HepG2 (cell line): Measurements from ENCODE around the gene SS18L1. TPM values are rescaled to one million over a fixed set of nuclear protein-coding genes. Genes with fewer than 3 reads are reported as not detected.
A peak's percentile ranks its signal among the peaks of the same experiment; 100 is the strongest.

Experiments used
- ARNT ChIP-seq: fragments of 450-650 bp; IDR thresholded peaks from 2 replicates; pipeline ENCODE4 v1.6.1; 2017
- ARNT2 ChIP-seq: sonication (generic); formaldehyde crosslinking; IDR thresholded peaks from 2 replicates; pipeline ENCODE4 v1.8.0; 2022; ENCODE audit warnings: mild to moderate bottlenecking, low read depth, missing genetic modification reagents, moderate library complexity
- HNRNPUL1 ChIP-seq: fragments of 200-400 bp; formaldehyde crosslinking; IDR thresholded peaks from 2 replicates; pipeline ENCODE4 v1.6.1; 2017; ENCODE audit warnings: low read depth, mild to moderate bottlenecking, low read length, moderate library complexity
- IKZF4 ChIP-seq: sonication (generic); formaldehyde crosslinking; IDR thresholded peaks from 2 replicates; pipeline ENCODE4 v1.5.1; 2020; ENCODE audit warnings: borderline replicate concordance, mild to moderate bottlenecking, low read depth, missing genetic modification reagents; ENCODE audit errors: not compliant biosample characterization
- IRF2 ChIP-seq: IDR thresholded peaks from 2 replicates; pipeline ENCODE4 v1.6.1; 2018; ENCODE audit warnings: missing genetic modification reagents, missing compliant biosample characterization
- MAZ ChIP-seq, 2 experiments: sonication (generic) in 1 of 2; formaldehyde crosslinking in 1 of 2; IDR thresholded peaks; 2 replicates each; pipeline versions ENCODE4 v1.5.0 to v1.6.1; 2012 to 2020; ENCODE audit warnings: low read depth in 2 of 2, mild to moderate bottlenecking in 2 of 2, borderline replicate concordance in 1 of 2, improper control_type of control experiment in 1 of 2, low read length in 1 of 2, missing genetic modification reagents in 1 of 2, moderate library complexity in 1 of 2
- NFATC3 ChIP-seq: sonication (generic); formaldehyde crosslinking; IDR thresholded peaks from 2 replicates; pipeline ENCODE4 v1.5.1; 2020; ENCODE audit warnings: mild to moderate bottlenecking, missing genetic modification reagents
- NFE2 ChIP-seq: sonication (generic); formaldehyde crosslinking; IDR thresholded peaks from 2 replicates; pipeline ENCODE4 v1.4.0; 2020; ENCODE audit warnings: missing genetic modification reagents
- SOX6 ChIP-seq, 2 experiments: fragments of 450-650 bp in 1 of 2; sonication (generic) in 1 of 2; formaldehyde crosslinking in 1 of 2; IDR thresholded peaks; 2 replicates each; pipeline versions ENCODE4 v1.4.0 to v1.6.1; 2017 to 2020; ENCODE audit warnings: antibody characterized with exemption in 1 of 2, mild to moderate bottlenecking in 1 of 2, missing genetic modification reagents in 1 of 2
- ZFP36L2 ChIP-seq: sonication (generic); formaldehyde crosslinking; IDR thresholded peaks from 2 replicates; pipeline ENCODE4 v1.4.0; 2020; ENCODE audit warnings: missing genetic modification reagents
- ZNF253 ChIP-seq: sonication (generic); formaldehyde crosslinking; IDR thresholded peaks from 2 replicates; pipeline ENCODE4 v1.8.0; 2022; ENCODE audit warnings: mild to moderate bottlenecking, missing genetic modification reagents, borderline replicate concordance
- ZNF549 ChIP-seq: sonication (generic); formaldehyde crosslinking; IDR thresholded peaks from 2 replicates; pipeline ENCODE4 v1.5.0; 2020; ENCODE audit warnings: missing genetic modification reagents
- ZNF557 ChIP-seq: sonication (generic); formaldehyde crosslinking; IDR thresholded peaks from 2 replicates; pipeline ENCODE4 v1.4.0; 2020; ENCODE audit warnings: missing genetic modification reagents
- ZNF616 ChIP-seq: sonication (generic); formaldehyde crosslinking; IDR thresholded peaks from 2 replicates; pipeline ENCODE4 v1.5.0; 2020; ENCODE audit warnings: low read depth, mild to moderate bottlenecking, missing genetic modification reagents
- ZNF678 ChIP-seq: sonication (generic); formaldehyde crosslinking; IDR thresholded peaks from 2 replicates; pipeline ENCODE4 v1.4.0; 2020; ENCODE audit warnings: mild to moderate bottlenecking, missing genetic modification reagents
- ZNF775 ChIP-seq: sonication (generic); formaldehyde crosslinking; IDR thresholded peaks from 2 replicates; pipeline ENCODE4 v1.4.0; 2020; ENCODE audit warnings: missing genetic modification reagents, mild to moderate bottlenecking, moderate library complexity, borderline replicate concordance
- ZNF878 ChIP-seq: sonication (generic); formaldehyde crosslinking; IDR thresholded peaks from 2 replicates; pipeline ENCODE4 v1.8.1; 2023; ENCODE audit warnings: mild to moderate bottlenecking, missing genetic modification reagents, moderate library complexity
- polyA plus RNA-seq, 8 experiments: library from polyadenylated mRNA; depleted of rRNA in 3 of 8; stranded (reverse) in 7 of 8; unstranded in 1 of 8; fragments of >200 nt; fragmentation: Illumina TruSeq in 4 of 8; extraction: Trizol in 4 of 8; gene quantifications; 2 replicates each; pipeline versions ENCODE4 v1.2.1 to v1.2.3, GENCODE V29; 2011 to 2016; ENCODE audit warnings: low read depth in 4 of 8, missing spikeins in 1 of 8, mixed read lengths in 1 of 8; ENCODE audit not compliant: insufficient read depth in 1 of 8
- total RNA-seq, 5 experiments: library from RNA; depleted of rRNA; stranded (reverse); fragments of >200 nt; fragmentation: Illumina TruSeq; extraction: Trizol; gene quantifications; 2 replicates each; pipeline ENCODE4 v1.2.3, GENCODE V29; 2016; ENCODE audit warnings: low read depth in 1 of 5
- TF ChIP-seq, protein P1 (sequence below): sonication (generic); formaldehyde crosslinking; IDR thresholded peaks from 2 replicates; pipeline ENCODE4 v1.4.0; 2020; ENCODE audit warnings: mild to moderate bottlenecking, missing genetic modification reagents, borderline replicate concordance
- TF ChIP-seq, protein P2 (sequence below): IDR thresholded peaks from 2 replicates; pipeline ENCODE4 v1.6.1; 2018; ENCODE audit warnings: missing genetic modification reagents, mild to moderate bottlenecking, missing compliant biosample characterization
- TF ChIP-seq, protein P3 (sequence below): sonication (generic); formaldehyde crosslinking; IDR thresholded peaks from 2 replicates; pipeline ENCODE4 v1.8.1; 2023; ENCODE audit warnings: mild to moderate bottlenecking, moderate library complexity, missing genetic modification reagents

The SS18L1 gene
- total and polyA plus RNA-seq, 2 of the 13 experiments (the other 11 are each of a cell fraction or from before 2014, with no cell fraction given), result 17.8 to 27.6 TPM

DNA sequence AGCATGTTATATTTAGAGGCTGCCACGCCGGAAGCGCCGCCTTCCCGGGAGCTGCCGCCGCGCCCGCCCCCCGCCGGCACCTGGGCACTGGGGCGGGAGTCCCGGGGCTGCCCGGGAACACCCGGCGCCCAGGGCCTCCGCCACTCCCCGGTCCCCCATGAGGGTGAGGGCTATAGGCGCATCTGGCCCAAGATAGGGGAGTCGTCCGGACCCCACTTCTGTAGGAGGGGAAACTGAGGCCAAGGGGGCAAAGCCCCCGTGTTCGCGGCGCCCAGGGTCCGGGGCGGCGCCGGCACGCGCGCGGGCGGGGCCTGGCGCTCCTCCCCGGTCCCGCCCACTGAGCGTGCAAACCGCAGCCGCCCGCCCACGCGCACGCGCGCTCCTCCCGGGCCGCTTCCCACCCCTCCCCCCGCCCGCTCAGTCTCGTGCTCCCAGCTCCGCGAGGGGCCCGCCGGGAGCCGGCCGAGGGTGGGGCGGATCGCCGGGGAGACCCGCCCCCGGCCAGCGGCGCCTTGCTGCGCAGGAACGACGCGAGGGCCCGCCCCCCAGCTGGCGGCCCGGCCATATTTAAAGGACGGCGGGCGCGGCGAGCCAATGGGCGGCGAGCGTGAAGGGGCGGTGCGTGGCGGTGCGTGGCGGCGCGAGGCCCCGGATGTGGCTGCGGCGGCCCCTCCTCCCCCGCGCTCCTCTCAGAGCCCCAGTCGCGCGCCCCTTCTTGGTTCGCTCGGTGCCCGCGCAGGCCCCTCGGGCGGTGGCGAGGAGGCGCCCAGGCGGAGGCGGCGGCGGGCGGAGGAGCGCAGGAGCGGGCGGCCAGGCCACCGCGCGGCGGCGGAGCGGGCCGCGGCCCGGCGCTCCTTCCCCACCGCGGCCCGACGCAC is 21.6 kb upstream of the SS18L1 start, which contains the start of gene LSM14B (continued):
- TF ChIP-seq ZNF878 (0 out of 2 replicates have a peak, but pooled peaks have one; percentile 65), ZFP36L2 (CRISPR knock-in tag) (no peak; the same call in 1 of the 2 replicates), HNRNPUL1 (no peak), ZNF678 (no peak; the same call in 1 of the 2 replicates), IKZF4 (CRISPR knock-in tag) (peak; percentile 15), ZNF775 (CRISPR knock-in tag) (no peak), ZNF549 (no peak), ZNF253 (CRISPR knock-in tag) (no peak; the same call in 1 of the 2 replicates), SOX6 (IDR thresholded peaks at IDR 0.05) (no peak), SOX6 (CRISPR knock-in tag; IDR thresholded peaks at IDR 0.05) (no peak), ZNF616 (CRISPR knock-in tag) (no peak; the same call in 1 of the 2 replicates), ARNT2 (CRISPR knock-in tag) (peak; percentile 98), NFE2 (CRISPR knock-in tag) (no peak), ZNF557 (CRISPR knock-in tag) (no peak), NFATC3 (CRISPR knock-in tag) (no peak), IRF2 (CRISPR knock-in tag) (no peak), MAZ (IDR thresholded peaks at IDR 0.05; ENCODE audit: borderline replicate concordance, low read depth, low read length) (peak; percentile 97; the same call in 1 of the 2 replicates), MAZ (CRISPR knock-in tag; IDR thresholded peaks at IDR 0.05; ENCODE audit: low read depth) (peak; percentile 93), ARNT (no peak)
- TF ChIP-seq, protein P1, sequence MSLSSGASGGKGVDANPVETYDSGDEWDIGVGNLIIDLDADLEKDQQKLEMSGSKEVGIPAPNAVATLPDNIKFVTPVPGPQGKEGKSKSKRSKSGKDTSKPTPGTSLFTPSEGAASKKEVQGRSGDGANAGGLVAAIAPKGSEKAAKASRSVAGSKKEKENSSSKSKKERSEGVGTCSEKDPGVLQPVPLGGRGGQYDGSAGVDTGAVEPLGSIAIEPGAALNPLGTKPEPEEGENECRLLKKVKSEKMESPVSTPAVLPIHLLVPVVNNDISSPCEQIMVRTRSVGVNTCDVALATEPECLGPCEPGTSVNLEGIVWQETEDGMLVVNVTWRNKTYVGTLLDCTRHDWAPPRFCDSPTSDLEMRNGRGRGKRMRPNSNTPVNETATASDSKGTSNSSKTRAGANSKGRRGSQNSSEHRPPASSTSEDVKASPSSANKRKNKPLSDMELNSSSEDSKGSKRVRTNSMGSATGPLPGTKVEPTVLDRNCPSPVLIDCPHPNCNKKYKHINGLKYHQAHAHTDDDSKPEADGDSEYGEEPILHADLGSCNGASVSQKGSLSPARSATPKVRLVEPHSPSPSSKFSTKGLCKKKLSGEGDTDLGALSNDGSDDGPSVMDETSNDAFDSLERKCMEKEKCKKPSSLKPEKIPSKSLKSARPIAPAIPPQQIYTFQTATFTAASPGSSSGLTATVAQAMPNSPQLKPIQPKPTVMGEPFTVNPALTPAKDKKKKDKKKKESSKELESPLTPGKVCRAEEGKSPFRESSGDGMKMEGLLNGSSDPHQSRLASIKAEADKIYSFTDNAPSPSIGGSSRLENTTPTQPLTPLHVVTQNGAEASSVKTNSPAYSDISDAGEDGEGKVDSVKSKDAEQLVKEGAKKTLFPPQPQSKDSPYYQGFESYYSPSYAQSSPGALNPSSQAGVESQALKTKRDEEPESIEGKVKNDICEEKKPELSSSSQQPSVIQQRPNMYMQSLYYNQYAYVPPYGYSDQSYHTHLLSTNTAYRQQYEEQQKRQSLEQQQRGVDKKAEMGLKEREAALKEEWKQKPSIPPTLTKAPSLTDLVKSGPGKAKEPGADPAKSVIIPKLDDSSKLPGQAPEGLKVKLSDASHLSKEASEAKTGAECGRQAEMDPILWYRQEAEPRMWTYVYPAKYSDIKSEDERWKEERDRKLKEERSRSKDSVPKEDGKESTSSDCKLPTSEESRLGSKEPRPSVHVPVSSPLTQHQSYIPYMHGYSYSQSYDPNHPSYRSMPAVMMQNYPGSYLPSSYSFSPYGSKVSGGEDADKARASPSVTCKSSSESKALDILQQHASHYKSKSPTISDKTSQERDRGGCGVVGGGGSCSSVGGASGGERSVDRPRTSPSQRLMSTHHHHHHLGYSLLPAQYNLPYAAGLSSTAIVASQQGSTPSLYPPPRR, result no peak; the same call in 1 of the 2 replicates
- TF ChIP-seq, protein P2, sequence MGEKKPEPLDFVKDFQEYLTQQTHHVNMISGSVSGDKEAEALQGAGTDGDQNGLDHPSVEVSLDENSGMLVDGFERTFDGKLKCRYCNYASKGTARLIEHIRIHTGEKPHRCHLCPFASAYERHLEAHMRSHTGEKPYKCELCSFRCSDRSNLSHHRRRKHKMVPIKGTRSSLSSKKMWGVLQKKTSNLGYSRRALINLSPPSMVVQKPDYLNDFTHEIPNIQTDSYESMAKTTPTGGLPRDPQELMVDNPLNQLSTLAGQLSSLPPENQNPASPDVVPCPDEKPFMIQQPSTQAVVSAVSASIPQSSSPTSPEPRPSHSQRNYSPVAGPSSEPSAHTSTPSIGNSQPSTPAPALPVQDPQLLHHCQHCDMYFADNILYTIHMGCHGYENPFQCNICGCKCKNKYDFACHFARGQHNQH (CRISPR knock-in tag), result peak; percentile 22; the same call in 1 of the 2 replicates
- TF ChIP-seq, protein P3, sequence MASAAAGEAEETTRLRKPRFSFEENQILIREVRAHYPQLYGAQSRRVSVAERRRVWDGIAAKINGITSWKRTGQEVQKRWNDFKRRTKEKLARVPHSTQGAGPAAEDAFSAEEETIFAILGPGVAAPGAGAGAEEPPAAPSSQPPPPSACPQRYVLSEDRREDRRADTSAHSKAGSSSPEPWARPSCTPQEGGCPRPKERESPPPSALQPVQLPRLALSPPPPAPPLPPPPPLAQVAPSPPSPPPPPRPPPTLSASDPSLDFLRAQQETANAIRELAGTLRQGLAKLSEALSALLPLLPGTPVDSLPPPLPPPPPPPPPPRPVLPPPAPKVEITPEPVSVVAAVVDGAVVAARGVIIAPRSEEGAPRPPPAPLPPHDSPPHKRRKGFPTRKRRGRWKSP (CRISPR knock-in tag), result peak; percentile 8; the same call in 1 of the 2 replicates
